ENCODE results near the gene BTBD18. TPM values are rescaled to one million over a fixed set of nuclear protein-coding genes. Genes with fewer than 3 reads are reported as not detected.

Gene BTBD18
- total and polyA plus RNA-seq, 4 donors = 0.13 TPM; not detected in 3

DNA sequence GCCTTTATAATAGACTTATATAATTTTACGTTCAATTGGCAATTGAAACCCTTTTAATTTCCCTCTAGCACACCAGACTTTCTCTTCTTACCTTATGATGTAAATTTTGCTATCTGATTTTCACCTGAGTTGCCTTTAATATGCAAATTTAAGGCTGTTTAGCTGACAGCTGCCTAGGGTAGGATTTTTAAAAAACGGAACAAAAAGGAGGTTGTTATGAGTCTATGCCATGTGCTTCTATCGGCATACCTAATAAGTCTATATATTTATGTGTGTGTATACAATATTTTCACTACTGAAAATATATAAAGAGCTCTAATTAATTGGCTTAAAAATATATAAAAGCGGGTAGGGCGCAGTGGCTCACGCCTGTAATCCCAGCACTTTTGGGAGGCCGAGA, 22.1 kb downstream of the BTBD18 start:
- no peak for DNase-seq (ENCODE audit: low spot score)
- no peaks in the 10 kb centered on the region for H3K27me3 ChIP-seq (ENCODE audit: control insufficient read depth in 4 of 4, insufficient read depth in 4 of 4, low read length in 3 of 4)
- 98% methylated on average over 7 of the region's 7 CpGs for WGBS
- H3K4me1 ChIP-seq (ENCODE audit: control insufficient read depth in 4 of 4, insufficient read depth in 4 of 4, low read length in 3 of 4) = no peaks in the 10 kb centered on the region
- no peak overlapping the region for H3K4me3 ChIP-seq (ENCODE audit: low read depth in 1 of 3, low read length in 3 of 3)
- no peak overlapping the region for H3K9ac ChIP-seq (ENCODE audit: low read depth in 1 of 2, low read length in 2 of 2)
- H3K36me3 ChIP-seq (ENCODE audit: control insufficient read depth in 4 of 4, insufficient read depth in 3 of 4, low read depth in 1 of 4, low read length in 3 of 4) = peaks cover 0 to 4% (median under 1%) of the 10 kb centered on the region in 4 donors
- H3K9me3 ChIP-seq (ENCODE audit: control insufficient read depth in 4 of 4, low read length in 3 of 4) = no peaks in the 10 kb centered on the region
- TF ChIP-seq ATF3 (IDR thresholded peaks at IDR 0.05) (no peak), RAD21 (IDR thresholded peaks at IDR 0.05) (no peak), FOXA1 (IDR thresholded peaks at IDR 0.05) (no peak), MAX (IDR thresholded peaks at IDR 0.05) (no peak), ZBTB33 (IDR thresholded peaks at IDR 0.05) (no peak), EGR1 (IDR thresholded peaks at IDR 0.05; ENCODE audit: low read depth in 2 of 2) (no peak), NR2F2 (IDR thresholded peaks at IDR 0.05) (no peak), REST (IDR thresholded peaks at IDR 0.05) (no peak), HNF4A (conservative IDR thresholded peaks at IDR 0.05) (no peak), HNF4G (IDR thresholded peaks at IDR 0.05) (no peak), FOXA2 (IDR thresholded peaks at IDR 0.05) (no peak), GABPA (IDR thresholded peaks at IDR 0.05 in 1 of 2, conservative IDR thresholded peaks at IDR 0.05 in 1 of 2) (no peak), CTCF (IDR thresholded peaks at IDR 0.05; ENCODE audit: low read depth, low read length, missing input control) (no peak)
- H3K27ac ChIP-seq (ENCODE audit: low read depth in 1 of 2, low read length in 2 of 2) = no peak overlapping the region

DNA sequence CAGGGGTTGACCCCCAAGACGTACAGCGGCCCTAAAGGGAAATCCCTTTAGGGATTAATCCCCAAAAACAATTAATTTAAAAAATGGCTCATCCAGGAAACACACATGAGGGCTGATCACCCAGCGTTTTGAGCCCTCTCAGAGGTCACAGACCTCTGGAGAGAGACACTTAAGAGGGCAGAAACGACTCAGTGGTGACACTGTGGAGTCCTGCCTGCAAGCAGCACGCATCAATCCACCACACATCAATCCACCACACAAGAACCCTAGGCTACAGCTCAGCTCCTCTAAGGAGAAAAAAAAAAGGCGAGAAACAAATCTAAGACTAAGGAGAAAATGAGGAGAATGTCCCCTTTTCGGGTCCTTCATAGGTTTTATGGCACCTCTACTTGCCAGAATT, 22.8 kb downstream of the BTBD18 start:
- TF ChIP-seq CTCF (IDR thresholded peaks at IDR 0.05; ENCODE audit: low read depth, low read length, missing input control) (no peak), NR2F2 (IDR thresholded peaks at IDR 0.05) (no peak), TAF1 (conservative IDR thresholded peaks at IDR 0.05) (no peak), YY1 (IDR thresholded peaks at IDR 0.05) (no peak), HNF4G (IDR thresholded peaks at IDR 0.05) (no peak), FOXA2 (IDR thresholded peaks at IDR 0.05) (no peak), SP1 (IDR thresholded peaks at IDR 0.05) (no peak), ZBTB33 (IDR thresholded peaks at IDR 0.05) (no peak), RXRA (IDR thresholded peaks at IDR 0.05) (no peak), RAD21 (IDR thresholded peaks at IDR 0.05) (no peak), GABPA (IDR thresholded peaks at IDR 0.05 in 1 of 2, conservative IDR thresholded peaks at IDR 0.05 in 1 of 2) (no peak), MAX (IDR thresholded peaks at IDR 0.05) (no peak)
- Histone ChIP-seq H3K9ac (ENCODE audit: low read depth in 1 of 2, low read length in 2 of 2) (no peak overlapping the region), H3K36me3 (ENCODE audit: control insufficient read depth in 4 of 4, insufficient read depth in 3 of 4, low read depth in 1 of 4, low read length in 3 of 4) (peaks cover 0 to 4% (median under 1%) of the 10 kb centered on the region in 4 donors), H3K9me3 (ENCODE audit: control insufficient read depth in 4 of 4, low read length in 3 of 4) (no peaks in the 10 kb centered on the region), H3K27me3 (ENCODE audit: control insufficient read depth in 4 of 4, insufficient read depth in 4 of 4, low read length in 3 of 4) (no peaks in the 10 kb centered on the region), H3K27ac (ENCODE audit: low read depth in 1 of 2, low read length in 2 of 2) (no peak overlapping the region), H3K4me3 (ENCODE audit: low read depth in 1 of 3, low read length in 3 of 3) (no peak overlapping the region), H3K4me1 (ENCODE audit: control insufficient read depth in 4 of 4, insufficient read depth in 4 of 4, low read length in 3 of 4) (no peaks in the 10 kb centered on the region)
- DNase-seq (ENCODE audit: low spot score) = no peak
- 82% methylated on average over 7 of the region's 7 CpGs for WGBS
